ENCODE data around the gene SRCIN1.
"Not testable (repeated sequence)": the region's sequence is repeated elsewhere in the genome, so short reads cannot be mapped to it uniquely, and the experiment has no call there.

Gene SRCIN1

DNA sequence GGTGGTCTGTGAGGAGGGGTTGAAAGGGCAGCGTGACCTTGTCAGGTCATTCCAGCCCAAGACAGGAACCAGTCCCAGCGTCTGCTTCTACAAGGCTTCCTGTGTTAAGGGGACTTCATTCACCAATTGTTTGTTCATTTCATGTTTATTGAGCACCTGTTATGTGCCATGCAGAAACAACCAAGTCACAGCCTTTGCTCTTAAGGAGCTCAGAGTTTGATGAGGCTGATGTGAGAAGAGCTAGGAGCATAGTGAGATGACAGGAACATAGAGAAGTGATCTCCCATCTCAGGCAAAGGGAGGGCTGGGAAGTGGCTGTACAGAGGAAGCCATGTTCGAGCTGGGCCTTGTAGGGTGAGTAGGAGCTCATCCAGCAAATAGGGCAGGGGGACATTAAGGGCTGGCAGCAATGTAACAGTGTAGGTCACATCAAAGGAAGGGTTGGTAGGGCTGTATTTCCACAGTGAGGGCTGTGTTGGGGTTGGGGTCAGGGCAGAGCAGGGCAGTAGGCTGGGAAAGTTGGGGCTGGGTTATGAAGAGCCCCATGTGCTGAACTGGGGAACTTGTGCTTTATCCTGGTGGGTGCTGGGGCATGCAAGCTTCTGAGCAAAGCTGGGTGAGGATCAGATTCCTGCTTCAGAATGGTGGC lies 97.7 kb downstream of the SRCIN1 start:
- DNase-seq (ENCODE audit: low read depth) = no peak

DNA sequence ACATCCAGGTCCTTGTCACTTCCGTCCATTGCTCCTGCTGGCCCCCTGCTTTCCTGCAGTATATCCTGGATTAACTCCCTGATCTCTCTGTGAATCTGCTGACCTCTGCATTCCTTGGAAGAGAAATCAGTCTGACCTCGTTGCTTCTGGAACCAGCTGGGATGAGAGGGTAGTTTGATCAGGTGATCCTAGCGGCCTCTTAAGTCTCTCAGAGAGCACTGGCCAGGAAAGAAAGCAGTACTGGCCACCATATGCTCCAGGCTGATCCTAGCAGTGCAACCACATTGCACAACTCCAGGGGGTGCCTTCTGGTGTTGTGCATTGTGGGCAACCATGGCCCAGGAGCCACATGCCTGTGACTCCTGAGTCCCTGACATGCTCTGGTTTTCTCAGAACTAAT lies 98.3 kb downstream of the SRCIN1 start:
- DNase-seq (ENCODE audit: low read depth) = no peak

DNA sequence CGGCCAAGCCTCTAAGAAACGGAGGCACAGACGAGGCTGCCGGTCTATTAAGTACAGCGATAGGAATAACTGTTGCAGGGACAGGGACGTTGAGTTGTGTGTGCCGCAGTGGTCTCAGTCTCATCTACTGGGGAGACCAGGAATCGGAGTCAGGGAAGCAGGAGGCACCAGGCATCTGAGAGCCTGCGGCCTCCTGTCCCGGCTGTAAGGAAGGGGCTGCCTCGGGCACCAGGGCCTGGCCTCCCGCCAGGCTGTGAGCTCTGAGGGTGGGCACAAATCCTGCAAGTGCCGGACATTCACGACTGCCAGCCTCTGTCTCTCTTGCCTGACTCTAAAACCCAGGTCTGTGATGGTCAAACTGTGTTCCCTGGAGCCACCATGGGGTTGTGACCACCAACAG lies 101.5 kb downstream of the SRCIN1 start:
- DNase-seq (ENCODE audit: low read depth) = no peak

DNA sequence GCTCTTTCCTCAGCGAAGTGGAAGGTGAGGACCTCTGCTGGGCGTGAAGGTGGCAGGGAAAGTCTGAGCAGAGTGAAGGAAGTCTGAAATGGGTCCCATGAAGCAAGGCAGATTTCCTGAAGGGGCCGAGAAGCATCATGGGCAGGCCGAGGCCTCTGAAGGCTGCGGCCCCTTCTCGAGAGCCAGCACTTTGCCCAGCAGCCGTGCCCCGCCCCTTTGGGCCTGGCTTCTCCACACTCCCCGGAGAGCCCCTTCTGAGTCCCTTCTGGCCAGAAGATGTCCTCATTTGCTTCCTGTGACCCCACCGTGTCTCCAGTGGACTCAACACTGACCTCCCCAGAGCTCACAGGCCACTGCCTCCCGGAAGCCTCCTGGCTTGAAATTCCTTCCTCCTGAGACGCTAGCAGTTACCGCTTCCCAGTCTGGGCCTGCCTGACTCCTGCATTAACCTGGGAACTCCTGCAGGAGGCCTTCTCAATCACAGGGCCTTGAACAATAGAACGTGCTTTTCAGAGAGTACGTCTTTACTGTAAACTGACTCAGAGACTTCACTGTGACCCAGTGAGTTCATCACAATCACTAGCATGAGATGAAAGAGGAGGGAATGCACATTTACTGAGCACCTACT lies 102.4 kb downstream of the SRCIN1 start:
- not testable (repeated sequence) for DNase-seq (ENCODE audit: low read depth)

DNA sequence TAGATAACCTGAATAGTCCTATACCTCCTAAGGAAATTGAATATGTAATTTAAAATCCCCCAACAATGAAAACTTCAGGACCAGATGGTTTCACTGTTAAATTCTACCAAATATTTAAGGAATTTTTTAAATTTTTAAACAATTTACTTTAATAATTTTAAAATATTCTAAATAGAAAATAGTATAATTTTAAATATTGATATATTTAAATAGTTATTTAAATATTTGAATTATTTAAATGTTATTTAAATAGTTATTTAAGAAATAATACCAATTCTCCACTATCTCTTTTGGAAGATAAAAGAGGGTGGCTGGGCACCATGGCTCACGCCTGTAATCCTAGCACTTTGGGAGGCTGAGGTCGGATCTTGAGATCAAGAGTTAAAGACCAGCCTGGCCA lies 104.0 kb downstream of the SRCIN1 start:
- not testable (repeated sequence) for DNase-seq (ENCODE audit: low read depth)

DNA sequence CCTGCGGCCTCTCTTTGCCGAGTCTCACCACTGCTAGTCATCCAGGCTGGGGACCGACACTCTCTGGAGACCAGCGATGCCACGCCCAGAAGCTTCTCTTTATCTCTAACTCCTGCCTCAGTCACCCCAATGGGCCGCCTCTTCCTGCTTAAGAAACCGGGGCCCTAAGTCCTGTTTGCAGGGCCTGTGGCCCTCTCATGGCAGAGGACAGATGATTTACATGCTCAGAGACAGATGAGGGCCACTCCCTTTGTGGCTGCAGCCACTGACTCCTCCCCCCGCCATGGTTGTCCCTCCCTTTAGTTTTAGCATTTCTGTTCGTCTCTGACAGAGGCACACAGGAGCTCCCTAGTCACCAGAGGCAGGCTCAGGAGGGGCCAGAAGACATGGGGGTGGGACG lies 106.5 kb downstream of the SRCIN1 start:
- not testable (repeated sequence) for DNase-seq (ENCODE audit: low read depth)

DNA sequence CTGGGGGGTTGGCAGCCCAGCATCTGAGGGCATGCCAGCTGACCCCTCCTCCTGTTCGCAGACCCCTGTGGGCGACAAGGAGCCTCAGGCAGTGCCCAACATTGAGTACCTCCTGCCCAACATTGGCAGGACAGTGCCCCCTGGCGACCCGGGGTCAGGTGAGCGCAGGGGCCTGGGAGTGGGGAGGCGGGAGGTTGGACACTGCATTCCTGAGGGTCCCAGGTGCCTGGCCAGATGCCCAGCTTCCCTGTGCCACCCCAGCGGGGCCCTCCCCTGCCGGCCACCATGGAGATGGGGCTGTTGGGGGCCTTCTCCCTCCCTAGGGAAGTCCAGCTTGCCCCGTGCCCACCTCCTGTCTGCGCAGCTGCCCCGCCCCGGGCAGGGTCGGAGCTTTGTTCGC lies 107.4 kb downstream of the SRCIN1 start:
- no peak for DNase-seq (ENCODE audit: low read depth)

DNA sequence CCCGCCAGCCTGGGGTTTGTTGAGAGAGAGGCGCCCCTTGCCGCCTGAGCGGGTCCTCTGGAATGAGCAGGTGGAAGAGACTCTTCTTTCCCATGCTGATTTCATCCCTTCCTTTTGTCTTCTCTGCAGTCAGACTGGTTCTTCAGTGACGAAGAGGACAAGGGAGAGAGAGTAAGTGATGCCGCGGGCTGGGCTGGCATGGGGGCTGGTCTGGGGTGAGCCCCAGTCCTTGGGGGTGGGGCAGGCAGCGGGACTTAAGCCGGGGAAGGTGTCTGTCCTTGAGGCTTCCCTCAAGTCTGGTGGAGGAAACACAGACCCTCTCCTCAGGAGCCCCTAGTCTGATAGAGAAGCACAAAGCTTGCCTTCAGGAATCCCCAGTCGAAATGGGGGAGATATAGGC lies 108.1 kb downstream of the SRCIN1 start:
- not testable (repeated sequence) for DNase-seq (ENCODE audit: low read depth)

DNA sequence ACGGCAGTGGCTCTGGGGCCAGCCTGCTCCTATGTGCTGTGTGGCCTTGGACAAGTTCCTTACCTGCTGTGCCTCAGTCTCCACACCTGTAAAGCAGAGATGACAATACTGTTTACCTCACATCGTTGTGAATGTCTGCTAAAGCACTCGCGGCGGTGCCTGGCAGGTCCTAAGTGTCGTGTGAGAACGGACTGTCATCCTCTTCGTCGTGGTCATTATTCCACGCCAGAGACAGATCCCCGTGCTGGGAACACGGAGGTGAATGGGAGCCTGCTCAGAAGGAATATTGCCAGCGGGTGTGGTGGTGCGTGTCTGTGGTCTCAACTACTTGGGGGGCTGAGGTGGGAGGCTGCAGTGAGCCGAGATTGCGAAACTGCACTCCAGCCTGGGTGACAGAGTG lies 111.6 kb downstream of the SRCIN1 start:
- not testable (repeated sequence) for DNase-seq (ENCODE audit: low read depth)

DNA sequence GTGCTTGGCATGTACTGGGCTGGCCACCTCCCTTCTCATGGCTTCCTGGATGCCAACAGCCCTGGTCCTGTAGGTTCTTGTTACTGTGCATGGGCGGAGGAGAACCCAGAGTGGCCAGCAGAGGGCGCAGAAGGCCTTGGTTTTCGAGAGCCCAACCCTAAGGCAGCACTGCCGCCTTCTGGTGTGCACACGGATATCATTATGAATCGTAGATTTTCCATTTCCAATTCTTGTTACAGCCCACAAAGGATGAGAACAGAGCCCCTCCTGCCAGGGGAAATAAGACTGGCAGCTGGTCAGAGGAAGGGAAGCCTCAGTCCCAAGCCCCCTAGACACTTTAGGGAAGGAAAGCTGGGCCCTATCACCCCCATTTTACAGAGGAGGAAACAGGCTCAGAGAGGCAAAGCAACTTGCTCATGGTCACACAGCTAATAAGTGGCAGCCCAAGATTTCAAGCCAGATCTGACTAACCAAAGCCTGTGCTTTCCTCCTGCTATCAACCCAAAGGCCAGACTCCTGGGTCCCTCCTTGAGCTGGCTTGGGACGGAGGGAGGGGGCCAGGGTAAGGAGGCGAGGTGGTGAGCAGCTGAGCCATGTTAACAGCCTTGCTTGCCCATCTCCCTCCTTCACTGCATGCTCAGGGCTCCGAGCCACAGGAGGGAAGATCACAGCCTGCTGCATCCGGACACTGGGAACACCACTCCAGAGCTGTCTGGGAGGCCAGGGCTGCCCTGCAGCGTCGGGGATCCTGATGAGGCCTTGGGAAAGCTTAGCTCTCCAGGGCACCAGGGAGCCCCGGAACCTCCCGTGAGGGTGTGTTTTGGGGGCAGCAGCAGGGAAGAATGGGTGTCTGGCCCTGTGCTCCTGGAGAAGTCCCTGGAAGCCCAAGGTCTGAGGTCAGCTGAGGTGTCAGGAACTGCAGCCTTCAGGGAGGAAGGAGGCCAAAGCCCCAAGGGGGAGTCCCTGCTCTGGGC lies 113.4 kb downstream of the SRCIN1 start:
- DNase-seq (ENCODE audit: low read depth) = peak; percentile 78

DNA sequence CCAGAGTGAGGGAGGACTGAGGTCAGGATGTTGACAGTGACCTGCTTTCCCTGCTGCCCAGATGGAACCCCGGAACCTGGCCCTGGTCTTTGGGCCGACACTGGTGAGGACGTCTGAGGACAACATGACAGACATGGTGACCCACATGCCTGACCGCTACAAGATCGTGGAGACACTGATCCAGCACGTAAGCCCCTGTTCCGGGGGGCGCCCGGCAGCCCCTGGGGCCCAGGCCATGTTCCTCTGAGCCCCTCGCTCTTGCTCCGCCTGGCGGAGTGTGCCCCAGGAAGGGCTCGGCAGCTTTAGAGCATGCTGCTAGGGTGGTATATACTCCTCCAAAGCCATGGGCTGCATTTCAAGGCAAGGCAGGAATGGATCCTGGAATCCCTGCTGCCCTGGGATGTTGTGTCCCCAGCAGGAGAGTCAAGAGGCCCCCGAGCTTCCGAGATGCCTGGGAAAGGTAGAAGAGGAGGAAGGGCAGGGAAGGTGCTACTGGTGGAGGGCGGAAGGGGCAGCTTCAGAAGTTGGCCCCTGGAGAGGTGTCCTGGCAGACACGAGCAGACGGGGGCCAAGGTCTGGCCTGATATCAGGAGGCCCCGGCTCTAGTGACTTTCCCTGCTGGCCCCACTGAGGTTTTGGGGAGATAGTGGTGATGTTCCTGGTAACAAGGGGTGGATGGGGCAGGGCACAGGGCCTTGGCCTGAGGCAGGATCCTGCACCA lies 114.2 kb downstream of the SRCIN1 start:
- DNase-seq (ENCODE audit: low read depth) = not testable (repeated sequence)

DNA sequence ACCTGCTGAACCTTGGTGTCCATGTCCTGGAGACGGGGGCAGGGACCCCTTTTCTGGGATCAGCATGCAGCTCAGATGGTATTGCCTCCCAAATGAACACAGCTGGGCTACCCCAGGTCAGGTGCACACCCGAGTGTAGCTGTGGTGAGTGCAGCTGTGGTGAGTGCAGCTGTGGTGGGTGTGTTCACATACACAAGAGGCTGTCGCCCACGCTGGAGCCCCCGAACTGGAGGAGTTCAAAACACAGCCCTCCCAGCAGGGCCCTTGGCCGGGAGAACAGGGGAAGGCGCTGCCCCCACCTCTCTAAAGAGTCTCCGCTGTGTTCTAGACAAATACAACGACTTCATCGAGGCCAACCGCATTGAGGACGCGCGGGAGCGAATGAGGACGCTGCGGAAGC lies 116.0 kb downstream of the SRCIN1 start:
- DNase-seq (ENCODE audit: low read depth) = not testable (repeated sequence)

DNA sequence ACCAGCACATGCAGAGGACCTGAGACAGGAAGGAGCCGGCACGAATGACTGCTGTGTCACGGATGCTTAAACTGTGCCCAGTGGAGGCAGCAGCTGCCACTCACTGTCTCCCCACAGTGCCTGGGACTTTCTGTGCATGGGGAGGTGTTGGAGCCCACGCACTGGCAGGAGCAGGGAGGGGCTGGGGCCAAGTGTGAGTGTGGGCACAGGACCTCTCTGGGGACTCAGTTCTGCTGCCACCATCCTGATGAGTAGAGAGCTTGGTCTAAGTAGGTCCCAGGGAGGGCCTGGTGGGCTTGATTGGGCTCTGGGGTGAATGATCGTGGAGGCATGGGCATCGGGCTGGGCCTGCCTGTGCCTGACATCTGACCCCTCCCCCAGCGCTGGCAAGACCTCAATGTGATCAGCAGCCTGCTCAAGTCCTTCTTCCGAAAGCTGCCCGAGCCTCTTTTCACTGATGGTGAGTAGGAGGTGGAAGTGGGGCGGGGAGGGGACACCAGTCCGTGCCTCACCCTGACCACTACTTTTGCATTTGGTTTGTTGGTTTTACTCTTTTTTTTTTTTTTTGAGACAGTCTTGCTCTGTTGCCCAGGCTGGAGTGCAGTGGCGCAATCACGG lies 120.0 kb downstream of the SRCIN1 start:
- DNase-seq (ENCODE audit: low read depth) = not testable (repeated sequence)

DNA sequence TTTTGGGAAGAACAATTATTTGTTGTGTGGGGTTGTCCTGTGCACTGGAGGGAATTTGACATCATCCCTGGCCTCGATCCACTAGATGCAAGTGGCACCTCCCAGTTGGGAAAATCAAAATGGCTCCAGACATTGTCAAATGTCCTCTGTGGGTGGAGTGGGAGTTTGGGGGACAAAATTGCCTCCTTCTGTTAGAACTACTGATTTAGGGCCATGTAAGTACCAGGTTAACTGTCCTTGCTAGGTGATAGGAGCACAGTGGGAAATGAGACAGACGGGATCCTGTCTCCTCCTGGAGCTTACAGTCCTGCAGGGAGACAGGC lies 120.6 kb downstream of the SRCIN1 start:
- no peak for DNase-seq (ENCODE audit: low read depth)

DNA sequence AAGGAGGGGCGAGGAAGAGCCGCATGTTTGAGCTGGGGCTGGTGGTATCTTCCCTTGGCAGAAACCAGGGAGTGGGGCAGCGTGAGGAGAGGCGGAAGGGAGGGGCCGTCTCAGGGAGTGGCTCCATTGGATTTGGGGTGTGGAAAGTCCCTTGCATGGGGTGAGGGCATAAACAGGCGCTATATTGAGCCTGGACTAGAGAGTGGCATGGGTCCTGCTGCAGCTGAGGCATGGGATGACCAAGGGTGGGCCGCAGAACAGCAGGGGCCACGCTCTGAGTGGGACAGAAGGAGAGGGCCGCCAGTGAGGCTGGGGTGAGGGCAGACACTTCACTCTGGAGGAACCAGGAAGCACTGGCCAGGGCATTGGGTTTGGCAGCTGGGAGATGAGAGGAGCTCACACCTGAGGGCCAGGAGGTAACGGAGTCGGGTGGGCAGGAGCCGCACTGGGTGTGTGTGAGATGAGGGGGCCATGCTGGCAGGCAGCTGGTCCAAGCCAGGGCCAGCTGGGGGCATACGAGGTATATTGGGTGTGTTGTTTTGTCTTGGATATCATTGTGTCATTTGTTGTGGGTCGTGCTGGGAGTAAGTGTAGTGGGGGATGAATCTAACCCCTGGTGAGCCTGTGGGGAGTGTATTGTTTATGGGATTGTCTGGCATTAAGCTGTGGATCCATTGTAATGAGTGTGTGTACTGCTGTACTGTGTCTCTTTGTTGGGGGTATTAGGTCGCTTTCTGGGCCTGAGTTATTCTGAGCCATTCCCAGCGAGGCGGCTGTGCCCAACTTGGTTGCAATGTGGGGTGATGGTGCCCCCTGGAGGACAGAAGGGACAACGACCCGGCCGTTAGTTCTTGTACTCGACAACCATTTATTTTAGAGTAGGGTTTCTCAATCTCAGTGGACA lies 121.3 kb downstream of the SRCIN1 start:
- DNase-seq (ENCODE audit: low read depth) = not testable (repeated sequence)

DNA sequence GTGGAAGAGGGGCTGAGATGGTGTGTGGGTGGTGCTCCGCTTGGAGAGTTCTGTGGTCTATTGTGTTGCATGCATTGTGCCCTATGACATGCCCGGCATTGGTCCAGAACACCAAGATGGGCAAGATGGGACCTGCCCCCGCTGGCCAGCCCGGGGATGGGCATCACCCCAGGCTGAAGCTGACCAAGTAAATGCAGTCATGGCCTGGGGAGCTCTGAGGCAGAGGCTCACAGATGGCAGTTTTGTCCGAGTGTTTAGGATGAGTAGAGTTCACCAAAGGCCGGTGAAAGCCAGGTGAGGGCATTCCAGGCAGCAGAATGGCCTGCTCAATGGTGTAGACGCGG lies 123.1 kb downstream of the SRCIN1 start:
- not testable (repeated sequence) for DNase-seq (ENCODE audit: low read depth)

DNA sequence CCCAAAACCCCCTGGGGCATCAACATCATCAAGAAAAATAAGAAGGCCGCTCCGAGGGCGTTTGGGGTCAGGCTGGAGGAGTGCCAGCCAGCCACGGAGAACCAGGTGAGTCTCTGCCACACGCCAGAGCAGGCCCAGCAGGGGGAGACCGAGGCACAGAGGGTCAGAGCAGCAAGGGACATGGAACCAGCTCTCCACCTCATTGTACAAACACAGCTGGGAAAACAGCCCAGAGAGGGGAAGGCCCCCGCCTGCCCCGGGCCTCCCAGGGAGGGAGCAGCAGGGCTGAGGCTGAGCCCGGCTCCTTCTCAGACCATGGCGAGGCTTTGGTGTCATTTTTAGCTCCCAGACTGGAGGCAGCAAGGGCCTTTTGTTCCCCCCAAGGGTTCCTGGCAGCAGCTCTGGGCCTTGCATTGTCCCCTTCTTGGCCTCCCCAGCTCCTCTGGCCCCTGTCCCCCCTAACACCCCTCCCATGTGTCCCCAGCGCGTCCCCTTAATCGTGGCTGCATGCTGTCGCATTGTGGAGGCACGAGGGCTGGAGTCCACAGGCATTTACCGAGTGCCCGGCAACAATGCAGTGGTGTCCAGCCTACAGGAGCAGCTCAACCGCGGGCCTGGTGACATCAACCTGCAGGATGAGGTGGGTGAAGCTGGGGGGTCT lies 123.6 kb downstream of the SRCIN1 start:
- not testable (repeated sequence) for DNase-seq (ENCODE audit: low read depth)
